Heart left ventricle (tissue), 16 donors: Measurements from ENCODE around the gene PTPRJ. TPM values are rescaled to one million over a fixed set of nuclear protein-coding genes. Genes with fewer than 3 reads are reported as not detected.

Experiments
- ATAC-seq, 4 donors: fragments of 200-7000 bp; cut with Tn5 transposase; one replicate each; pipeline ENCODE4 v1.9.1; 2020 to 2022; ENCODE audit warnings: moderate library complexity in 4 of 4, mild to moderate bottlenecking in 3 of 4, moderate number of reproducible peaks in 1 of 4
- DNase-seq, 5 donors: peaks; one replicate each; pipeline ENCODE4 v3.0.0-alpha.2; 2020
- H3K27ac ChIP-seq, 12 donors: fragments of 200-600 bp; sonication (generic) in 4 of 12; one replicate each; pipeline versions ENCODE4 v1.5.0 to v1.8.0; 2016 to 2022; ENCODE audit warnings: mild to moderate bottlenecking in 2 of 12
- H3K27me3 ChIP-seq, 9 donors: fragments of 200-600 bp; sonication (generic) in 2 of 9; one replicate each; pipeline versions ENCODE4 v1.5.1 to v1.8.0; 2016 to 2022; ENCODE audit warnings: mild to moderate bottlenecking in 3 of 9
- H3K36me3 ChIP-seq, 9 donors: fragments of 200-600 bp; sonication (generic) in 2 of 9; one replicate each; pipeline versions ENCODE4 v1.5.0 to v1.8.0; 2018 to 2022; ENCODE audit warnings: mild to moderate bottlenecking in 2 of 9
- H3K4me1 ChIP-seq, 12 donors: fragments of 200-600 bp; sonication (generic) in 4 of 12; one replicate each; pipeline versions ENCODE4 v1.5.0 to v1.8.0; 2016 to 2022; ENCODE audit warnings: mild to moderate bottlenecking in 3 of 12
- H3K4me3 ChIP-seq, 12 donors: fragments of 200-600 bp; sonication (generic) in 4 of 12; one replicate each; pipeline versions ENCODE4 v1.5.0 to v1.8.0; 2017 to 2022; ENCODE audit warnings: mild to moderate bottlenecking in 9 of 12, moderate library complexity in 4 of 12
- H3K9me3 ChIP-seq, 12 donors: fragments of 200-600 bp; sonication (generic) in 4 of 12; one replicate each; pipeline versions ENCODE4 v1.5.0 to v1.8.0; 2016 to 2022; ENCODE audit warnings: mild to moderate bottlenecking in 1 of 12
- POLR2A ChIP-seq, 2 donors: fragments of 450-650 bp; IDR thresholded peaks; one replicate each; pipeline ENCODE4 v1.6.1; 2017; ENCODE audit warnings: antibody characterized with exemption in 2 of 2, mild to moderate bottlenecking in 2 of 2, moderate library complexity in 2 of 2
- WGBS, 4 donors: extraction: QIAGEN DNeasy Blood & Tissue Kit in 2 of 4; methylation state at CpG; one replicate each; pipeline versions ENCODE4 v1.1.5 to v1.1.7; 2013 to 2018; 5-methylcytosine and 5-hydroxymethylcytosine counted together
- intact Hi-C, 10 donors: fragments of 100-400 bp; cut with DNase I; formaldehyde crosslinking; loops; one replicate each; pipeline versions ENCODE4 v1.11.1 to v1.14.2; 2022
- polyA plus RNA-seq, 2 donors: library from polyadenylated mRNA; stranded (reverse); fragments of 200-250 nt; gene quantifications; one replicate each; pipeline ENCODE4 v1.2.3, GENCODE V29; 2013
- total RNA-seq, 9 donors: library from RNA; depleted of rRNA in 2 of 9; stranded (reverse); fragments of >200 nt in 2 of 9; fragmentation: NEBNext Ultra II Directional in 3 of 9; extraction: Animal tissue kit (Norgen Biotek cat#: 25700) in 3 of 9; gene quantifications; one replicate each; pipeline versions ENCODE4 v1.1.0 to v1.2.4, GENCODE V29; 2016 to 2023
- TF ChIP-seq, protein P1 (sequence below), 12 donors: fragments of 200-600 bp; sonication (generic) in 4 of 12; IDR thresholded peaks; one replicate each; pipeline versions ENCODE4 v1.5.0 to v1.8.0; 2018 to 2022; ENCODE audit warnings: antibody characterized with exemption in 12 of 12, mild to moderate bottlenecking in 5 of 12
- donor health status: ischemic (EF 13 %, LVEDD 7.1; RV severe dilation, severe dysfunction).
- donor health status: healthy with polysubstance abuse.
- donor health status: DM: no; HTN: yes; CAD: no.
- donor health status: DM: no; HTN: no; CAD: no.
- donor health status: ischemic (EF 25% LVEDD 6.9; RV normal size, moderate dysfunction).
- donor health status: ischemic (EF 25% LVEDD 5.7; RV mildly dilated, moderate dysfunction).
- donor health status: healthy.
- donor health status: DM: yes; HTN: yes; CAD: no.
- donor health status: ischemic (EF 35%, LVEDD 5.7; RV mildly dilated, moderate dysfunction).
- donor health status: nonischemic (EF 11% LVEDD 7.7; RV severe dilation, severe dysfunction).
- donor health status: DM: yes; HTN: yes; CAD: no.
- donor health status: PGD.
- donor health status: ischemic (EF 29% LVEDD 5.4; RV normal size, mild dysfunction).
- donor health status: nonischemic (EF 23%, LVEDD 6.1; RV moderate dilation, normal function).

The PTPRJ gene
- total and polyA plus RNA-seq, 11 donors = 1.2 to 39.0 (median 6.3) TPM

DNA sequence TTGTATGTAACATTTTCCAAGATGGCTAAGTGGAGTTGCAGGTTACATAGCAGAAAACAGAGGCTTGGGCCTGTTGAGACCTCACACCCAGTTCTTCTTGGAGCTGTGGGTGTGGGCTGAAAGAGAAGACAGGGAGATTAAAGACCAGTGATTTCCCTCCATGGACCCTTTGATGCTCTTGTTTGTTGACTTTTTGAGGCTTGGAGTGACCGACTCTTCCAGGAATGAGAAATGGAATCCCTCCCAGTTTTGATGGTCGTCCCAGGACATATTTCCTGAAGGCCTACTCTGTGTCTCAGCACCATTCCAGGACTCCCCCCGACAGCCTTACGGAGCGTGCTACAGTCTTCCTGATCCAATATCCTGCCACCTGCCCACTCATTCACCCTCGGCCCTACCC is 96.9 kb downstream of the PTPRJ start:
- Histone ChIP-seq H3K4me1 (peaks cover 0 to 62% (median 16%) of the 10 kb centered on the region in 12 donors), H3K36me3 (no peaks in the 10 kb centered on the region), H3K4me3 (no peak overlapping the region), H3K27me3 (no peaks in the 10 kb centered on the region), H3K9me3 (no peaks in the 10 kb centered on the region), H3K27ac (no peak overlapping the region)
- no peak for DNase-seq
- 79 to 88% (median 82%) methylated on average over 6 of the region's 6 CpGs for WGBS, 4 donors
- no peak for TF ChIP-seq POLR2A (IDR thresholded peaks at IDR 0.05)
- TF ChIP-seq, protein P1, sequence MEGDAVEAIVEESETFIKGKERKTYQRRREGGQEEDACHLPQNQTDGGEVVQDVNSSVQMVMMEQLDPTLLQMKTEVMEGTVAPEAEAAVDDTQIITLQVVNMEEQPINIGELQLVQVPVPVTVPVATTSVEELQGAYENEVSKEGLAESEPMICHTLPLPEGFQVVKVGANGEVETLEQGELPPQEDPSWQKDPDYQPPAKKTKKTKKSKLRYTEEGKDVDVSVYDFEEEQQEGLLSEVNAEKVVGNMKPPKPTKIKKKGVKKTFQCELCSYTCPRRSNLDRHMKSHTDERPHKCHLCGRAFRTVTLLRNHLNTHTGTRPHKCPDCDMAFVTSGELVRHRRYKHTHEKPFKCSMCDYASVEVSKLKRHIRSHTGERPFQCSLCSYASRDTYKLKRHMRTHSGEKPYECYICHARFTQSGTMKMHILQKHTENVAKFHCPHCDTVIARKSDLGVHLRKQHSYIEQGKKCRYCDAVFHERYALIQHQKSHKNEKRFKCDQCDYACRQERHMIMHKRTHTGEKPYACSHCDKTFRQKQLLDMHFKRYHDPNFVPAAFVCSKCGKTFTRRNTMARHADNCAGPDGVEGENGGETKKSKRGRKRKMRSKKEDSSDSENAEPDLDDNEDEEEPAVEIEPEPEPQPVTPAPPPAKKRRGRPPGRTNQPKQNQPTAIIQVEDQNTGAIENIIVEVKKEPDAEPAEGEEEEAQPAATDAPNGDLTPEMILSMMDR (IDR thresholded peaks at IDR 0.05) = no peak
- ATAC-seq = no peak
- intact Hi-C loops = no loop called here

DNA sequence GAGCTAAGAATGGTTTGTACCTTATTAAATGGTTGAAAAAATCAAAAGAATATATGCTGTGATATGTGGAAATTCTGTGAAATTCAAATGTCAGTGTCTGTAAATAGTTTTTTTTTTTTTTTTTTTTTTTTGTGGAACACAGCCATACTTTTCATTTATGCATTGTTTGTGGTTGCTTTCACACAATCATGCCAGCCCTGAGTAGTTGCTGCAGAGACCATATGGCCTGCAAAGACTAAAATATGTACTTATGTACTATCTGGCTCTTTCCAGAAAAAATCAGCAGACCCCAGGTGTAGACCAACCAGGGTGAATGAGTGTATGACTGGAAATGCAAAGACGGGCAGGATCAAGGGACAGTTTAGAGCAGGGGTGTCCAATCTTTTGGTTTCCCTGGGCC is 98.3 kb downstream of the PTPRJ start:
- H3K36me3 ChIP-seq = no peaks in the 10 kb centered on the region
- no peaks in the 10 kb centered on the region for H3K9me3 ChIP-seq
- intact Hi-C loops = no loop called here
- TF ChIP-seq, protein P1 (IDR thresholded peaks at IDR 0.05) = no peak
- no peak for TF ChIP-seq POLR2A (IDR thresholded peaks at IDR 0.05)
- ATAC-seq (no peak), DNase-seq (no peak)
- 97 to 98% (median 97%) methylated on average over 1 of the region's 1 CpG for WGBS, 4 donors
- peaks cover 0 to 62% (median 17%) of the 10 kb centered on the region in 12 donors for H3K4me1 ChIP-seq
- no peak overlapping the region for H3K4me3 ChIP-seq
- H3K27me3 ChIP-seq = no peaks in the 10 kb centered on the region
- H3K27ac ChIP-seq = peak overlapping the region in 1 of 12 donors; percentile 46

- H3K4me1 ChIP-seq = peaks cover 0 to 61% (median 17%) of the 10 kb centered on the region in 12 donors
- H3K27me3 ChIP-seq = no peaks in the 10 kb centered on the region
- no peaks in the 10 kb centered on the region for H3K36me3 ChIP-seq
- ATAC-seq = no peak
- intact Hi-C loops = no loop called here
- no peak for DNase-seq
- H3K4me3 ChIP-seq = no peak overlapping the region
- H3K27ac ChIP-seq = peak overlapping the region in 1 of 12 donors; percentile 80
- H3K9me3 ChIP-seq = no peaks in the 10 kb centered on the region
- TF ChIP-seq POLR2A (IDR thresholded peaks at IDR 0.05) = no peak
- TF ChIP-seq, protein P1 (IDR thresholded peaks at IDR 0.05) = no peak
- 85 to 91% (median 89%) methylated on average over 6 of the region's 6 CpGs for WGBS, 4 donors
Measured at GRCh38 chr11:48079596-48079995, 99.2 kb downstream of the PTPRJ start.

GRCh38 chr11:48080301-48080861 is 100.0 kb downstream of the PTPRJ start:
- H3K4me3 ChIP-seq = no peak overlapping the region

More at GRCh38 chr11:48080301-48080861, 100.0 kb downstream of the PTPRJ start:
- Histone ChIP-seq H3K27ac (peak overlapping the region in 7 of 12 donors; percentile 73 to 89 (median 80)), H3K27me3 (no peaks in the 10 kb centered on the region), H3K9me3 (no peaks in the 10 kb centered on the region), H3K36me3 (no peaks in the 10 kb centered on the region), H3K4me1 (peaks cover 0 to 61% (median 17%) of the 10 kb centered on the region in 12 donors)
- TF ChIP-seq POLR2A (IDR thresholded peaks at IDR 0.05) = no peak
- TF ChIP-seq, protein P1 (IDR thresholded peaks at IDR 0.05) = no peak
- ATAC-seq (no peak), DNase-seq (no peak)
- intact Hi-C loops = loop anchor here in 1 of 10 donors (5.0 kb wide), 1 partner anchor 98 kb away; the partner anchor contains the start of gene PTPRJ
- 79 to 85% (median 82%) methylated on average over 6 of the region's 6 CpGs for WGBS, 4 donors
